Activated CD4-positive, alpha-beta T cell treated with anti-CD3 and anti-CD28 coated beads, Interleukin-2, amount 50 U/mL, for 16 hours (primary cell): ENCODE results near the gene ATG9B.

Experiments
- DNase-seq: peaks from one replicate; pipeline ENCODE4 v3.0.0-alpha.2; 2020

Gene ATG9B, protein sequence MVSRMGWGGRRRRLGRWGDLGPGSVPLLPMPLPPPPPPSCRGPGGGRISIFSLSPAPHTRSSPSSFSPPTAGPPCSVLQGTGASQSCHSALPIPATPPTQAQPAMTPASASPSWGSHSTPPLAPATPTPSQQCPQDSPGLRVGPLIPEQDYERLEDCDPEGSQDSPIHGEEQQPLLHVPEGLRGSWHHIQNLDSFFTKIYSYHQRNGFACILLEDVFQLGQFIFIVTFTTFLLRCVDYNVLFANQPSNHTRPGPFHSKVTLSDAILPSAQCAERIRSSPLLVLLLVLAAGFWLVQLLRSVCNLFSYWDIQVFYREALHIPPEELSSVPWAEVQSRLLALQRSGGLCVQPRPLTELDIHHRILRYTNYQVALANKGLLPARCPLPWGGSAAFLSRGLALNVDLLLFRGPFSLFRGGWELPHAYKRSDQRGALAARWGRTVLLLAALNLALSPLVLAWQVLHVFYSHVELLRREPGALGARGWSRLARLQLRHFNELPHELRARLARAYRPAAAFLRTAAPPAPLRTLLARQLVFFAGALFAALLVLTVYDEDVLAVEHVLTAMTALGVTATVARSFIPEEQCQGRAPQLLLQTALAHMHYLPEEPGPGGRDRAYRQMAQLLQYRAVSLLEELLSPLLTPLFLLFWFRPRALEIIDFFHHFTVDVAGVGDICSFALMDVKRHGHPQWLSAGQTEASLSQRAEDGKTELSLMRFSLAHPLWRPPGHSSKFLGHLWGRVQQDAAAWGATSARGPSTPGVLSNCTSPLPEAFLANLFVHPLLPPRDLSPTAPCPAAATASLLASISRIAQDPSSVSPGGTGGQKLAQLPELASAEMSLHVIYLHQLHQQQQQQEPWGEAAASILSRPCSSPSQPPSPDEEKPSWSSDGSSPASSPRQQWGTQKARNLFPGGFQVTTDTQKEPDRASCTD

GRCh38 chr7:151024435-151025056, at the start of gene ATG9B:
Gene ATG9B (minus strand): TSS chr7:151024494. CDS start chr7:151024423, 71 bp downstream.
- DNase-seq: no peak

GRCh38 chr7:151073990-151074389, 49.7 kb upstream of the ATG9B start:
- DNase-seq: no peak

DNA sequence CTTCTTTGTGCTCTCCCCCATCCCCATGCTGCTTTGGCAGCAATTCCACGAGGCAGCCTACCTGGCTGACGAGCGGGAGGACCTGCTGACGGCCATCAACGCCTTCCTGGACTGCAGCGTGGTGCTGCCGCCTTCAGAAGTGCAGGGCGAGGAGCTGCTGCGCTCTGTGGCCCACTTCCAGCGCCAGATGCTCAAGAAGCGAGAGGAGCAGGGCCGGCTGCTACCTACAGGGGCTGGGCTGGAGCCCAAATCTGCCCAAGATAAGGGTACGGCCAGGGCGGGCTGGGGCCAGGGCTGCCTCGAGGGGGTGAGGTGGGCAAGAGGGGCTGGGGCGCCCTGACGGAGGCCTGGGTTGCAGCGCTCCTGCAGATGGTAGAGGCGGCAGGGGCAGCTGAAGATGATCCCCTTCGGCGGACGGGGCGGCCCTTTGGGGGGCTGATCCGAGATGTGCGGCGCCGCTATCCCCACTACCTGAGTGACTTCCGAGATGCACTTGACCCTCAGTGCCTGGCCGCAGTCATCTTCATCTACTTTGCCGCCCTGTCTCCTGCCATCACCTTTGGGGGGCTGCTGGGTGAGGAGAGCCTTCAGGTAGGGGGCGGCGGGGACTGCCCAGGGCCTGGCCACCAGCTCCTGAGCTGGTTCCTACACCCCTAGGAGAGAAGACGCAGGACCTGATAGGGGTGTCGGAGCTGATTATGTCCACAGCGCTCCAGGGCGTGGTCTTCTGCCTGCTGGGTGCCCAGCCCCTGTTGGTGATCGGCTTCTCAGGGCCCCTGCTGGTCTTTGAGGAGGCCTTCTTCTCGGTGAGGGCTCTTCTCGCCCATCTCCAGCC, 47.0 kb upstream of the ATG9B start:
- no peak for DNase-seq

DNA sequence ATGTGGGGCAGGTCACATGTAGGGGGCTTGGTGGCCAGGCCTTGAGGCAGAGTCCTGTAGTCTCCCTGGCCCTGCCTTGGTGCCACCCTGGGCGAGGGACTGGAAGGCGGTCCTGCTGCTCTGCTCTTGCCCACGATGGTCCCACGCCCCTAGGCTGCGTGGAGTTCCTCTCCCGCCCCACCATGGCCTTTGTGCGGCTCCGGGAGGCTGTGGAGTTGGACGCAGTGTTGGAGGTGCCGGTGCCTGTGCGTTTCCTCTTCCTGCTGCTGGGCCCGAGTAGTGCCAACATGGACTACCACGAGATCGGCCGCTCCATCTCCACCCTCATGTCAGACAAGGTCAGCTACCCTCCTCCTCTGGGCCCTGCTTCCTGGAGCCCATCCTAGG, 46.3 kb upstream of the ATG9B start:
- DNase-seq: no peak

DNA sequence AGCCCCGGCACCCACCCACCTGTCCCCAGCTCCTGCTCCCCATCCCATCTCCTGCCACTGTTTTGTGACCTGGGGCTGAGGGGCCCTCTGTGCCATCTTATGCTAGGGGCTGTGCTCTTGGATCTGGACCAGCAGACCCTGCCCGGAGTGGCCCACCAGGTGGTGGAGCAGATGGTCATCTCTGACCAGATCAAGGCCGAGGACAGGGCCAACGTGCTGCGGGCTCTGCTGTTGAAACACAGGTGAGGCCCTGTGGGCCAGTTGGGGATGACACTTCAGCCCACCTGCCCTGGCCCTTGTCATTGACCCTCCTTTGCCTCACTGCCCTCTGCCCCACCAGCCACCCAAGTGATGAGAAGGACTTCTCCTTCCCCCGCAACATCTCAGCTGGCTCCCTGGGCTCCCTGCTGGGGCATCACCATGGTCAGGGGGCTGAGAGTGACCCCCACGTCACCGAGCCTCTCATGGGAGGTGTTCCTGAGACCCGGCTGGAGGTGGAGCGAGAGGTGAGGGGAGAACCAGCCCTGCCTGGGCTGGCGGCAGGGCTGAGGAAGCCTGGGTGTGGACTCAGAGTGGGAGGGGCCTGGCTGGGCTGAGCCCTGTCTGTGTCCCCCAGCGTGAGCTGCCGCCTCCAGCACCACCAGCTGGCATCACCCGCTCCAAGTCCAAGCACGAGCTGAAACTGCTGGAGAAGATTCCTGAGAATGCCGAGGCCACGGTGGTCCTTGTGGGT, 45.7 kb upstream of the ATG9B start:
- DNase-seq: no peak

DNA sequence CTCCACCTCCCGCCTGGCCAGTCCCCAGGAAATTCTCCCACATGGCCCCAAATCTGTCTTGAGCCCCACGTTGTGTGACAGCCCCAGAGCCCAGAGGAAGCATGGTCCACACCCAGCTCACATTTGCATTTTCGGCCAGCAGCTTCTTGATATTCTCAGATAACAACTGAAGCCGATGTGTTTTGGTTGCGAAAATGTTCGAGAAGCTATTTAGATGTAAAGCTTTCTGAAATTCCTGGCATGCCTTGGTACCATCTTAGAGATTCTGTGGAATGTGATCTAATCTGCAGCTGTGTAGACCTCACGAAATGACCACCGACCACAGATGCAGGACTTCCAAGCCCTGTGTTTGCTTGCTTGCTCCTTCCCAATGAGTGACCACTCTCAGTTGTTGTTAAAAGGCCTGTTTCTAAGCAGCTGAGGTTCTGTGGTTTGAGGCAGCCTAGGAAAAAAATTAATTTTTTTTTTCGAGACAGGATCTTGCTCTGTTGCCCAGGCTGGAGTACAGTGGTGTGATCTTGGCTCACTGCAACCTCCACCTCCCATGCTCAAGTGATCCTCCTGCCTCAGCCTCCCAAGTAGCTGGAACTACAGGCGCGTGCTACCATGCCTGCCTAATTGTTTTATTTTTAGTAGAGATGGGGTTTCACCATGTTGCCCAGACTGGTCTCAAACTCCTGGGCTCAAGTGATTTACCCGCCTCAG, 43.9 kb upstream of the ATG9B start:
- DNase-seq: no peak

GRCh38 chr7:151066273-151066974, 42.1 kb upstream of the ATG9B start:
- no peak for DNase-seq

DNA sequence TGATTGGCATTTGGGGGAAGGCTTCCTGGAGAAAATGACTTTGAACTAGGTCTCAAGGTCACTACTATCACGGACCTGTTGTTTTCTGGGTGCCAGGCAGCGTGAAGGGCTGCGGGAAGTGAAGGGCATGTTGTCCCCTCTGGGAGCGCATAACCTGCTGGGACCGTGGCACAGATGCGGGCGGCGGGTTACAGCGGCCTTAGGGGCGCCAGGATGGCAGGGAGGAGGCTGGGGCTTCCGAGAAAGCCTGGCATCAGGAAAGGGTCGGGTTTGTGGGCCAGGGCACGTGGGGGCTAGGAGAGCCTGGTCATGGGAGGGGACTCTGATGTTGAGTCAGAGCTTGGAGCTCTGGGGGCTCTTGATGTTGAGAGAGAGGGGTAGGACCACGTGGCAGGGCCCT, 41.2 kb upstream of the ATG9B start:
- no peak for DNase-seq

DNA sequence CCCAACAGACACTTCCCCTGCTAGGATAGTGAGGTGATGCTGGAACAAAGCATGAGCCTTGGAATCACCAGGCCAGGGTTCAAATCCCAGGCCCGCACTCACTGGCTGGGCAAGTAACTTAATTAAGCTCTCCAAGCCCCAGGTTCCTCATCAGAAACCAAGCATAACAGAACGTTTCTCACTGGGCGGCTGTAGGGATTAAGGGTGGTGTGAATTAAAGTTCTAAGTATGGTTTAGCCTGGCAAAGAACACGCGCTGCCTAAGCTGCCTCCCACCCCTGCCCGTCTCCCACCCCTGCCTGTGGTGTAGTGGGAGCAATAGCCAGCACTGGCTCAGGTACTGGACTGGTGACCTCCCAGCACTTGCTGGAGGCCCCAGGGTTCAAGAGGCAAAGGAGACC, 40.7 kb upstream of the ATG9B start:
- DNase-seq: no peak

GRCh38 chr7:151064454-151064853, 40.2 kb upstream of the ATG9B start:
- DNase-seq: no peak

DNA sequence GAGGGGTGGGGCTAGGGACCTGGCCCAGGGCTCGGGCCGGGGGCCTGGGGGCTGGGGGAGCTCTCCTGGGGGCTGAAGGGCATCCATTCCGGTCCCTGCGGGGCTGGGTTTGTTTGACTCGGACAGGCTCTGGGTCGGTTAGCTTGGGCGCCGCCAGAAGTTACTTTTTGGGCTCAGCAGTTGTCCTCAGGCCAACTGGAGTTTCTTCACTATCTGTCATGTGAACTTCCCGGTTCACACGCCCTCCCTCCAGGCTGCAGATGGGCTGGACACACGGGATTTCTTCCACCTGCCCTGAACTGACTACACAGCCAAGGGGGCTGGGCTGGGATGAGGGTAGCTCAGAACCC, 38.9 kb upstream of the ATG9B start:
- no peak for DNase-seq

GRCh38 chr7:151062399-151063211, 38.3 kb upstream of the ATG9B start:
- DNase-seq: no peak

DNA sequence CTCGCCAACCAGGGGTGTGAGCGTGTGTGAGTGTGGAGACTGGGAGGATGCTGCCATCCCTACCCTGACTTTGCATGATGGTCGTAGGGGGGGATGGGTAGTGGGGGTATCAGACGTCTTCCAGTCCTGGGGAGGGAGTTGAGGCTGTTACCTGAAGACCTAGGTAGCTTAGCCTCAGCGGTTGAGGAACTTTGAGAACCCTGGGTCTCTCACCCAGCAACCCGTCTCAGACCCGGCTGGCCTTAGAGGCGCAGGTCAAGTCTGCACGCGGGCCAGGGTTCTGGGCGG, 37.8 kb upstream of the ATG9B start:
- no peak for DNase-seq

DNA sequence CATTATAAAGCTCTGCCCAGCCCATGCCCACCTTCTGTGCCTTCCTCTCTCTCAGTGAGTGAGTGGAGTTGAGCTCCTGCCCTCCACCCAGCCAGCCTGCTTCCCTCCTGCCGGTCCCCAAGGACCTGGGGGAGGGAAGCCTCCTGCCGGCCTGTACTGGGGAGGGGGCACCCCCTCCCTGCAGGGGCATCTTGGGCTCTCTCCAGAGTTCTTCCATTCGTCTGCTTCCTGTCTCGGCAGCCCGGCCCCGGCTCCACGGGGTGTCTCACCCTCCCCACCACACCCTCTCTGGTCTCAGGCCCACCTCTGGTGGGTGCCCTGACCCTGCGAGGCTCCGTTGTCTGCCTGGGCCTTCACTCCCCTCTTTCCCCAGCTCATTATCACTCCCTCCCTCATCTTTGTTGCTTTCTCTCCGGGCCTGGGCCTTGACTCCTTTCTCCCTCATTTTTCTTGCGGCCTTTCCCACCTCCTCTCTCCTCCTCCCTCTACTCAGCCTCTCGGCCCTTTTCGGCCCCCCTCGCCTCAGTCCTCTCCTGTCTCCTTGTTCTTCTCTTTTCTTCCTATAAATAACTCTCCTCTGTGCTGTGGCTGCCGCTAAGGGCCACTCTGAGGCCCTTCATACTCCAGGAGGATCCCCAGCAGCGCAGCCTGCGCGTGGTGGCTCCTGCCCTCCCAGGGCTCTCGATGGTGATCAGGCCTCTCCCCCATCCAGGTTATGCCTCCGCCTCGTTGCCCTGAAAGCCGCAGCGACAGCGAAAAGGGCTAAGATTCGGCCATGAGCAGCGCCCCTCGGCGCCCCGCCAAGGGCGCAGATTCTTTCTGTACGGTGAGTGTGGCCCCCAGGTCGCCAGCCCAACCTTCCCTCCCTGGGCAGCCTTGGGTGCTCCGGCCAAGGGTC, 37.2 kb upstream of the ATG9B start:
- no peak for DNase-seq

DNA sequence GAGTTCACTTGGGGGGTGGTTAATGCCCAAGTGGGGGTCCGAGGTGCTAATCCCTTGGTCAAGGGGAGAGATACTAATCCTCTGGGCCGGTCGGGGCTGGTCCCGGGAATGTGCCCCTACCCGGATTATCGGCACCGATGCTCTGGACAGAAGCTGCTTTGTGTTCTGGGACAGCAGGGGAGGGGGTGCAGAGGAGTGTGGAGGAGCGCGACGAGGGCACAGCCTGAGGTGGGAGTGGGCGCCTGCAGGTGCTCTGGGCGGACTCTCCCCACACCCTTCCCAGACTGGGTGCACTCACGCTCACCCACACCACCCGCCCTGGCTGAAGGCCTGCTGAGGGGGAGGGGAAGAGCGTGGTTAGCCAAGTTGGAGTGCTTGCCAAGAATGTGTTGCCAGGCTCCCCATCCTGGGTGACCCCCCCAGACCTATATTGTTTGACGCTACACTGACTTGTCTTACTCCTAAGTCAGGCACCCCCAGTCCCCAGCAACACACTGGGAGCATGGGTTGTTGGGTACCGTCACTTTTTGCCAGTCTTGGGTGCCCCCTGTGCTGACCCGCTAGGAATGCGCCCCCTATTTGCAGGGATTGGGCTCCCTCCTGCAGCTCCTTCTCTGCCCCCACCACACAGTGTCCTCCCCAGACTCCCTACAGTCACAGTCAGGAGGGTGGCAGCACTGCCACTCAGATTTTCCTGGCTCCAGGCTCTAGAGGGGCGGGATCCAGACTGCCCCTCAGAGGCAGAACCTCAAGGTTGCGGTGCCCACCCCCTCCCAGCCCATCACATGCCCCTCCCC, 36.3 kb upstream of the ATG9B start:
- DNase-seq: peak; percentile 22

DNA sequence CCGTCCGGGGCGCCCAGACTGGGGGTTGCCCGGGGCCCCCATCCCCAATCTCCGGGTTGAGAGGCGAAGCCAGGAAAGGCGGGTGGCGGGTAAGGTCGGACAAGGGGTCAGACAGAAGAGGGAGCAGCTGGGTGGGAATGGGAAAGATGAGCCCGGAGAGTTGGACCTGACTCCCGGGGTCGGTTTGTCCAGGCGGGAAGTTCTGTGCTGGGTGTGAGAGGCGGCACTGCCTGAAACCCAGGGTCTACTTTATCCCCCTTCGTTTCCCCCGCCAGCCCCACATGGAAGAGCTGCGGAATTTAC, 35.8 kb upstream of the ATG9B start:
- no peak for DNase-seq

GRCh38 chr7:151059367-151060112, 35.2 kb upstream of the ATG9B start, which contains the start of gene SLC4A2:
Gene SLC4A2 (plus strand): TSS chr7:151059589. CDS start chr7:151061988, 2,399 bp downstream.
- peak; percentile 72 for DNase-seq
